Measurements from ENCODE around the gene ZNF691.
"Not testable (repeated sequence)": the region's sequence is repeated elsewhere in the genome, so short reads cannot be mapped to it uniquely, and the experiment has no call there.

Gene ZNF691

GRCh38 chr1:42846257-42847110 lies at the start of gene ZNF691:
ZNF691 (plus strand) TSS chr1:42846613; CDS start chr1:42849659, 3,046 bp downstream.
- peak; percentile 74 to 78 for DNase-seq (ENCODE audit: low read depth in 2 of 2)

- no peak for DNase-seq (ENCODE audit: low read depth in 2 of 2)
Measured at GRCh38 chr1:42797414-42797813, 49.0 kb upstream of the ZNF691 start.

GRCh38 chr1:42797979-42798378 lies 48.4 kb upstream of the ZNF691 start:
- no peak for DNase-seq (ENCODE audit: low read depth in 2 of 2)

GRCh38 chr1:42801832-42802473 lies 44.5 kb upstream of the ZNF691 start:
- DNase-seq (ENCODE audit: low read depth in 2 of 2) = no peak

- DNase-seq (ENCODE audit: low read depth in 2 of 2) = no peak
Measured at GRCh38 chr1:42806171-42806570, 40.2 kb upstream of the ZNF691 start.

- DNase-seq (ENCODE audit: low read depth in 2 of 2) = no peak
Measured at GRCh38 chr1:42806593-42806992, 39.8 kb upstream of the ZNF691 start.

- no peak for DNase-seq (ENCODE audit: low read depth in 2 of 2)
Measured at GRCh38 chr1:42807056-42807668, 39.3 kb upstream of the ZNF691 start.

- not testable (repeated sequence) for DNase-seq (ENCODE audit: low read depth in 2 of 2)
Measured at GRCh38 chr1:42814815-42815214, 31.6 kb upstream of the ZNF691 start.

- no peak for DNase-seq (ENCODE audit: low read depth in 2 of 2)
Measured at GRCh38 chr1:42815941-42816584, 30.4 kb upstream of the ZNF691 start.

GRCh38 chr1:42816585-42817439 lies 29.6 kb upstream of the ZNF691 start, which contains the start of the genes ERMAP and SVBP:
ERMAP (plus strand) TSS chr1:42817122; CDS start chr1:42830449, 13,327 bp downstream.
SVBP (minus strand) TSS chr1:42817397; CDS start chr1:42816544, 853 bp downstream.
- DNase-seq (ENCODE audit: low read depth in 2 of 2) = peak; percentile 94 to 97

GRCh38 chr1:42817440-42817767 lies 29.0 kb upstream of the ZNF691 start:
- DNase-seq (ENCODE audit: low read depth in 2 of 2) = no peak

GRCh38 chr1:42817976-42818375 lies 28.4 kb upstream of the ZNF691 start:
- no peak for DNase-seq (ENCODE audit: low read depth in 2 of 2)

- DNase-seq (ENCODE audit: low read depth in 2 of 2) = no peak
Measured at GRCh38 chr1:42820813-42821212, 25.6 kb upstream of the ZNF691 start.

- no peak for DNase-seq (ENCODE audit: low read depth in 2 of 2)
Measured at GRCh38 chr1:42821690-42822089, 24.7 kb upstream of the ZNF691 start.

GRCh38 chr1:42822800-42823392 lies 23.5 kb upstream of the ZNF691 start:
- no peak for DNase-seq (ENCODE audit: low read depth in 2 of 2)

GRCh38 chr1:42824481-42825035 lies 21.9 kb upstream of the ZNF691 start:
- no peak for DNase-seq (ENCODE audit: low read depth in 2 of 2)

GRCh38 chr1:42825036-42825851 lies 21.2 kb upstream of the ZNF691 start:
- no peak for DNase-seq (ENCODE audit: low read depth in 2 of 2)

- DNase-seq (ENCODE audit: low read depth in 2 of 2) = no peak
Measured at GRCh38 chr1:42830631-42831030, 15.8 kb upstream of the ZNF691 start.

GRCh38 chr1:42831273-42831672 lies 15.1 kb upstream of the ZNF691 start:
- no peak for DNase-seq (ENCODE audit: low read depth in 2 of 2)
